CD4-positive, alpha-beta T cell treated with Interleukin-4 for 1 hour (primary cell): Measurements from ENCODE around the gene ARL14EPL.
"Not testable (repeated sequence)": the region's sequence is repeated elsewhere in the genome, so short reads cannot be mapped to it uniquely, and the experiment has no call there.

ENCODE experiments used
- DNase-seq, 2 donors: peaks; one replicate each; pipeline ENCODE4 v3.0.0-alpha.2; 2020 to 2022

ARL14EPL gene

GRCh38 chr5:116058346-116058936 lies 26.2 kb downstream of the ARL14EPL start:
- DNase-seq, result no peak

DNA sequence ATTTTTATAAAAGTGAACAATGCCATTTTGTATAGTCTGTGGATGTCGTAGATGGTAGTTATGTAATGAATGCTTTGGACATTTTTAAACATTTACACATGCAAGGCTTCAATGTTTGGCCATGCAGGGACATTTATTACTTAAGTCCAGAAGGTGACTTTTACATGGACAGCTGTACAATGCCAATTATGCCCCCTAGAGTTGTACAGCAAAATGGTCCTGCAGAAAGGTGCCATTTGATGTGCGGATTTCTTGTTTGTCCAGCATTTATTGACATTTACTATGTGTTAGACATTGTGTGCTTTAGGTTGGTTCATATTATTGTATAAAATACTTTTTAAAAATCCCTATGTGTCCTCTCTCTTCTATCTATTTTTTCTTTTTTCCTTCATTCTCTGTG lies 30.1 kb downstream of the ARL14EPL start:
- DNase-seq, result no peak

- DNase-seq, result no peak
Measured at GRCh38 chr5:116063950-116064349, 31.7 kb downstream of the ARL14EPL start.

DNA sequence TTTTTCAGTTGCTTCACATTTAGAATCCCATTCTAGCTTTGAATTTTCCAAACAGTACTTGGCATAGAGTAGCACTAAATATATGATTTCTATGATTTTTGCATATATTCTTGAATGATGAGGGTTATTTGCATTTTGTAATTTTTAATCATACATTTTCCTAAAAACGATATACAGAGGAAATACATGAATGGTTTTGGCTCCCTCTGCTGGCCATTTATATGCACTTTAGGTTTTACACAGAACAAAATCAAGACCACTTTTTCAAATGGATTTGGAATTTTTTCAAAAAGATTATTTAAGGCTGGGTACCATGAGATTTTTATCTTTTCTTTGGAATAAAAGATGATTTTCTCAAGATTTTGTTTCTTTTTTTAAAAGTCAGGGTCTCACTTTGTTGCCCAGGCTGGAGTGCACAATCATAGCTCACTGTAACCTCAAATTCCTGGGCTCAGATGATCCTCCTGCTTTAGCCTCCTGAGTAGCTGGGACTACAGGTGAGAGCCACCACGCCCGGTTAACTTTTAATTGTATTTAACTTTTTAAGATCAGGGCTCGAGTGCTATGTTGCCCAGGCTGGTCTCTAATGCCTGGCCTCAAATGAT lies 35.9 kb downstream of the ARL14EPL start:
- DNase-seq, result peak; percentile 22 to 58

DNA sequence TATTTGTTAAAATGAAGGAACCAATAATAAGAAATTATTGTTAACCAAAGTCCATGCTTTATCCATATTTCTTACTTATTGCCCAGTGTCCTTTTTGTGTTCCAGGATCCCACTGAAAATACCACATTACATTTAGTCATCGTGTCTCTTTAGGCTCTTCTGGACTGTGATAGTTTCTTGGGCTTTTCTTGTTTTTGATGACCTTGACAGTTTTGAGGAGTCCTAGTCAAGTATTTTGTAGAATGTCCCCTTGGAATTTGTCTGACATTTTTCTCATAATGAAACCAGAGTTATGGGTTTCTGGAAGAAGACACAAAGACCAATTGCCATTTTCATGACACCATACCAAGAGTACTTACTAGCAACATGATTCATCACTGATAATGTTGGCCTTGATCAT lies 38.9 kb downstream of the ARL14EPL start:
- no peak for DNase-seq

- no peak for DNase-seq
Measured at GRCh38 chr5:116075191-116075831, 43.0 kb downstream of the ARL14EPL start.

GRCh38 chr5:116076496-116076895 lies 44.2 kb downstream of the ARL14EPL start:
- peak in 1 of 2 donors; percentile 26 for DNase-seq

DNA sequence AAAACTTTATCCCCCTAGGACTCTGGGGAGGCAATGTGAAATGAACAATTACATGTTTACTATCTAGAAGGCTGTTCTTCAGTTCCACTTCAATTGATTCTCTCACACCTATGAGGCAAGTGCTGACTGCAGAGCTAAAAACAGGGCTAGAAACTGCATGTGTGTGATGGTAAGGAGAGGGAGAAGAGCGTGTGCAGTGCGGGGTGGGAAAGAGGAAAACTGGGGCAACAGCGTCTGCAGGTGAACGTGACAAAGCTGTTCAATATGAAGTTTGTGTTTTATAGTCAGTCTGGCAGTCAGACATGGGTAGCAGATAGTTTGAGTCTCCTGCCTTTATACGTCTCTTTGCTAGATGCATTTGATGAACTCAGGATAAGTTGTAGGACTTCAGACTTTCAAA lies 45.9 kb downstream of the ARL14EPL start:
- DNase-seq, result no peak

DNA sequence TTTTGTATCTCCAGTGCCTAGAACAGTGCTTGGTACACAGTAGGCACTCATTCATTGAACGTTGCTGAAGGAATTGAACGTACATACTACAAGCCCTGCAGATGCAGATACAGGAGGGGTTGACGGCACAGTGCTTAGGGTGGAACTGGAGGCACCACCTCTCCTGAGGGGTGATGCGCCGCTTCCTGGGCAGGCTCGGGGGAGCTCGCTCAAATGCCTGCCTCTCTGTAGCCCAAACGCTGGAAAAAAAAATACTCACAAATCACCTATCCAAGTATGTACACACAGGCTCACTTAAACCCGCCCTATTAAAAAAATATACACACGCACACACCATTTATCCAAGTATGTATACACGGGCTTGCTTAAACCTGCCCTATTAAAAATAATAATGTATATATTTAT lies 52.0 kb downstream of the ARL14EPL start:
- DNase-seq, result peak; percentile 26 to 32

GRCh38 chr5:116084871-116085715 lies 52.8 kb downstream of the ARL14EPL start, which contains the start of gene COMMD10:
Gene COMMD10 (plus strand): TSS chr5:116085025.
- peak; percentile 83 to 88 for DNase-seq

DNA sequence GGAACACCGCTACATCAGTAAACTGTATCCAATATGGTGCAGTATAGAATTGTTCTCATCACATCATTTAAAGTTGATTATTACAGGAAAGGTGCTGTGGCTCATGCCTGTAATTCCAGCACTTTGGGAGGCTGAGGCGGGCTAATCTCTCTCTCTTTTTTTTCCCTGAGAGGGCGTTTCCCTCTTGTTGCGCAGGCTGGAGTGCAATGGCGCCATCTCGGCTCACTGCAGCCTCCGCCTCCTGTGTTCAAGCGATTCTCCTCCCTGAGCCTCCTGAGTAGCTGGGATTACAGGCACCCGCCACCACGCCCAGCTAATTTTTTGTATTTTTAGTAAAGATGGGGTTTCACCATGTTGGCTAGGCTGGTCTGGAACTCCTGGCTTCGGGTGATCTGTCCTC lies 54.0 kb downstream of the ARL14EPL start:
- not testable (repeated sequence) for DNase-seq

- DNase-seq, result no peak
Measured at GRCh38 chr5:116088062-116088461, 55.8 kb downstream of the ARL14EPL start.

DNA sequence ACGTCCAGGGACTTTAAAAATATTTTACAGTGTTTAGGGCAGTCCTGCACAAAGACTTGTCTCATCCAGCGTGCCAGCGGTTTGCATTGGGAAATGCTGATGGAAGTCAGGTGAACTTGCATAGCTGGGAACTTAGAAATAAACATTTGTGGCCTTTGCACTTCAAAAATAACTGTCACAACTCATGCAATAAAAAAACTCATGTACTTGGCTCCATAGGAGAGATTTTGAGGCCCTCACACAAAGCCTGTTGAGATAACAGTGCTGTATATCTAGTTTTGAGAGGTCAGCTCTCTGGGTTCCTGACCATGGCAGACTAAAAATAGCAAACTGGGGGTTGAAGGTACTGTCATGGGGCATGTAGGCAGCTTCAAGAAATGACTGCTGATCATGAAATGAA lies 58.0 kb downstream of the ARL14EPL start:
- DNase-seq, result no peak

DNA sequence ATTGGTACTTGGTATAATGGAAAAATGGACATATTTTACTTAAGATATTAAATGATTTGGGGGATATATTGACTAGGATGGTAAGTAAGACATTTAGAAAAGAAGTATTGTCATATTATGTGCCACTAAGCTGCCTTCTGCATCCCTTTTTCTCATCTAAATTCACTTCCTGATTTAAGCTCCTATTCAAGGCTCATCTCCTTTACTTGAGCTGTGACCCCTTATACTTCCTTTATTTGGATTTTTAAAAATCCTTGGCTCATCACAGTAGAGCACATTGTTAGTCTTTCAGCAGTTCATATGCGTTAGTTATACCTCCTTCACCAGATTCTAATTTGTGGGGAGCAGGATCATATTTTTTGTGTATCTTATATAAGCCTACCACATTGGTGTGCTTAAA lies 59.1 kb downstream of the ARL14EPL start:
- DNase-seq, result no peak

GRCh38 chr5:116097301-116097700 lies 65.0 kb downstream of the ARL14EPL start:
- no peak for DNase-seq

GRCh38 chr5:116098998-116099397 lies 66.7 kb downstream of the ARL14EPL start:
- DNase-seq, result no peak

DNA sequence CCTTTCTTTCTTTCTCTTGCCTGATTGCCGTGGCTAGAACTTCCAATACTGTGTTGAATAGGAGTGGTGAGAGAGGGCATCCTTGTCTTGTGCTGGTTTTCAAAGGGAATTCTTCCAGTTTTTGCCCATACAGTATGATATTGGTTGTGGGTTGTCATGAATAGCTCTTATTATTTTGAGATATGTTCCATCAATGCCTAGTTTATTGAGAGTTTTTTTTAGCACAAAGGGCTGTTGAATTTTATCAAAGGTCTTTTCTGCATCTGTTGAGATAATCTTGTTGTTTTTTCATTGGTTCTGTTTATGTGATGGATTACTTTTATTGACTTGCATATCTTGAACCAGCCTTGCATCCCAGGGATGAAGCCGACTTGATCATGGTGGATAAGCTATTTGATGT lies 72.7 kb downstream of the ARL14EPL start:
- DNase-seq, result not testable (repeated sequence)
